ENCODE measurements around the gene EPDR1.

GRCh38 chr7:37918526-37918925 is 1.9 kb upstream of the EPDR1 start:
- TF ChIP-seq CTCF (conservative IDR thresholded peaks at IDR 0.05; ENCODE audit: low read depth in 2 of 2) = peak; percentile 56 to 70
- TF ChIP-seq POLR2AphosphoS5 (IDR thresholded peaks at IDR 0.05; ENCODE audit: low read depth) = no peak
- no peak for TF ChIP-seq EZH2 (IDR thresholded peaks at IDR 0.05; ENCODE audit: low read depth, unreplicated experiment)
- no peak for TF ChIP-seq ZNF462 (CRISPR knock-in tag; IDR thresholded peaks at IDR 0.05)
- TF ChIP-seq REST (IDR thresholded peaks at IDR 0.05; ENCODE audit: unreplicated experiment) = no peak
